Body of pancreas (tissue), 4 donors: ENCODE results near the gene HNRNPK. TPM values are rescaled to one million over a fixed set of nuclear protein-coding genes. Genes with fewer than 3 reads are reported as not detected.

Source experiments
- ATAC-seq: fragments of 150-250 bp; one replicate; pipeline ENCODE4 v1.9.1; 2016
- DNase-seq, 4 donors: peaks; one replicate each; pipeline ENCODE4 v3.0.0-alpha.2; 2019
- H3K27ac ChIP-seq, 4 donors: fragments of 200-600 bp; sonication (generic); 1 replicate in 3 of 4; 2 replicates in 1 of 4; pipeline versions ENCODE4 v1.5.1 to v1.6.1; 2016 to 2019; ENCODE audit warnings: mild to moderate bottlenecking in 1 of 4, mixed read lengths in 1 of 4, moderate library complexity in 1 of 4
- H3K27me3 ChIP-seq, 2 donors: fragments of 200-600 bp; sonication (generic); one replicate each; pipeline ENCODE4 v1.6.0; 2016; ENCODE audit warnings: mild to moderate bottlenecking in 1 of 2
- H3K36me3 ChIP-seq, 2 donors: fragments of 200-600 bp; sonication (generic); replicated peaks in 1 of 2; 2 replicates each; pipeline ENCODE4 v1.5.1; 2016; ENCODE audit warnings: low read depth in 2 of 2; ENCODE audit not compliant: insufficient read depth in 1 of 2
- H3K4me1 ChIP-seq: fragments of 200-600 bp; sonication (generic); one replicate; pipeline ENCODE4 v1.6.0; 2016
- H3K4me3 ChIP-seq, 2 donors: fragments of 200-600 bp; sonication (generic); 1 replicate in 1 of 2; 2 replicates in 1 of 2; pipeline ENCODE4 v1.5.1; 2016 to 2019
- H3K9me3 ChIP-seq, 3 donors: fragments of 200-600 bp; sonication (generic); 1 replicate in 2 of 3; 2 replicates in 1 of 3; pipeline ENCODE4 v1.5.1; 2016
- POLR2A ChIP-seq, 3 donors: fragments of 450-650 bp; IDR thresholded peaks; one replicate each; pipeline ENCODE4 v1.6.1; 2016; ENCODE audit warnings: antibody characterized with exemption in 3 of 3, mild to moderate bottlenecking in 2 of 3
- WGBS, 2 donors: methylation state at CpG; one replicate each; pipeline ENCODE4 v1.1.5; 2017; 5-methylcytosine and 5-hydroxymethylcytosine counted together
- intact Hi-C: fragments of 100-400 bp; cut with DNase I; formaldehyde crosslinking; loops from one replicate; pipeline ENCODE4 v1.15.1; 2023
- total RNA-seq, 2 donors: library from RNA; depleted of rRNA; stranded (reverse); fragments of >200 nt; gene quantifications; one replicate each; pipeline ENCODE4 v1.1.0, GENCODE V29; 2016
- TF ChIP-seq, protein P1 (sequence below), 7 experiments: fragments of 450-650 bp in 4 of 7; fragments of 200-600 bp in 3 of 7; sonication (generic) in 3 of 7; IDR thresholded peaks; one replicate each; pipeline ENCODE4 v1.5.1; 2016 to 2019; ENCODE audit warnings: antibody characterized with exemption in 7 of 7

The HNRNPK gene
- total RNA-seq = 100 to 1,000 TPM; 132 to 223 TPM

- Histone ChIP-seq H3K4me3 (peak within 1 kb of the TSS; percentile 93 to 98), H3K36me3 (peaks cover 0 to 6% of the 10 kb centered on the region in 2 donors), H3K9me3 (no peaks in the 10 kb centered on the region), H3K27me3 (no peaks in the 10 kb centered on the region), H3K27ac (peak within 1 kb of the TSS; percentile 97 to 99 (median 98)), H3K4me1 (peaks cover 32% of the 10 kb centered on the region)
- intact Hi-C loops = no loop called here
- DNase-seq (peak; percentile 99 to 100 (median 99)), ATAC-seq (peak; percentile 92)
- WGBS, 2 donors = 0% methylated on average over 22 to 57 of the region's 57 CpGs
- peak in 1 of 3 donors; percentile 43 for TF ChIP-seq POLR2A (IDR thresholded peaks at IDR 0.05)
- TF ChIP-seq, protein P1, sequence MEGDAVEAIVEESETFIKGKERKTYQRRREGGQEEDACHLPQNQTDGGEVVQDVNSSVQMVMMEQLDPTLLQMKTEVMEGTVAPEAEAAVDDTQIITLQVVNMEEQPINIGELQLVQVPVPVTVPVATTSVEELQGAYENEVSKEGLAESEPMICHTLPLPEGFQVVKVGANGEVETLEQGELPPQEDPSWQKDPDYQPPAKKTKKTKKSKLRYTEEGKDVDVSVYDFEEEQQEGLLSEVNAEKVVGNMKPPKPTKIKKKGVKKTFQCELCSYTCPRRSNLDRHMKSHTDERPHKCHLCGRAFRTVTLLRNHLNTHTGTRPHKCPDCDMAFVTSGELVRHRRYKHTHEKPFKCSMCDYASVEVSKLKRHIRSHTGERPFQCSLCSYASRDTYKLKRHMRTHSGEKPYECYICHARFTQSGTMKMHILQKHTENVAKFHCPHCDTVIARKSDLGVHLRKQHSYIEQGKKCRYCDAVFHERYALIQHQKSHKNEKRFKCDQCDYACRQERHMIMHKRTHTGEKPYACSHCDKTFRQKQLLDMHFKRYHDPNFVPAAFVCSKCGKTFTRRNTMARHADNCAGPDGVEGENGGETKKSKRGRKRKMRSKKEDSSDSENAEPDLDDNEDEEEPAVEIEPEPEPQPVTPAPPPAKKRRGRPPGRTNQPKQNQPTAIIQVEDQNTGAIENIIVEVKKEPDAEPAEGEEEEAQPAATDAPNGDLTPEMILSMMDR (IDR thresholded peaks at IDR 0.05) = no peak
Observed at GRCh38 chr9:83979812-83980394, at the start of gene HNRNPK. HNRNPK (minus strand) TSS chr9:83980215; CDS start chr9:83978252, 1,963 bp downstream.

- no peak for ATAC-seq
- H3K9me3 ChIP-seq = no peaks in the 10 kb centered on the region
- 77 to 89% methylated on average over 4 of the region's 4 CpGs for WGBS, 2 donors
- H3K4me1 ChIP-seq = no peaks in the 10 kb centered on the region
- no peaks in the 10 kb centered on the region for H3K36me3 ChIP-seq
- no peak overlapping the region for H3K4me3 ChIP-seq
- no peaks in the 10 kb centered on the region for H3K27me3 ChIP-seq
- DNase-seq = no peak
- intact Hi-C loops = no loop called here
- H3K27ac ChIP-seq = no peak overlapping the region
- TF ChIP-seq, protein P1 (IDR thresholded peaks at IDR 0.05) = no peak
- TF ChIP-seq POLR2A (IDR thresholded peaks at IDR 0.05) = no peak
Observed at GRCh38 chr9:84027201-84027600, 47.2 kb upstream of the HNRNPK start.

DNA sequence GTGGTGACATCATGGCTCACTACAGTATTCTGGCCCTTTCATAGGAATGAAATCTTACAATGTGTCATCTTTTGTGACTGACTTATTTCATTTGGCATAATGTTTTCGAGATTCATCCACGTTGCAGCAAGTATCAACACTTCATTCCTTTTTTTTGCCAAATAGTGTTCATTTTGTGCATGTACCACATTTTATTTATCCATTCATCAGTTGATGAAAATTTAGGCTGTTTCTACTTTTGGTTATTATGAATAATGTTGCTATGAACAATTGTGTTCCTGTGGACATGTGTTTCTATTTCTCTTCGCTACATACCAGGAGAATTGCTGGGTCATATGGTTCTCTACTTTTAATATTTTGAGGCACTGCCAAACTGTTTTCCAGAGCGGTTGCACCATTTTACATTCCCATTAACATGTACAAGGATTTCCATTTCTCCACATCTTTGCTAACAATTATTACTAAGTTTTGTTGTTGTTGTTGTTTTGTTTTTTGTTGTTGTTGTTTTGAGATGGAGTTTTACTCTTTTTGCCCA is 44.1 kb upstream of the HNRNPK start:
- Histone ChIP-seq H3K4me3 (no peak overlapping the region), H3K4me1 (no peaks in the 10 kb centered on the region), H3K27ac (no peak overlapping the region), H3K27me3 (no peaks in the 10 kb centered on the region), H3K36me3 (no peaks in the 10 kb centered on the region), H3K9me3 (no peaks in the 10 kb centered on the region)
- ATAC-seq = no peak
- no peak for DNase-seq
- TF ChIP-seq POLR2A (IDR thresholded peaks at IDR 0.05) = no peak
- TF ChIP-seq, protein P1 (IDR thresholded peaks at IDR 0.05) = no peak
- intact Hi-C loops = no loop called here
- whole genome bisulfite sequencing, 2 donors = 76 to 81% methylated on average over 4 of the region's 4 CpGs

DNA sequence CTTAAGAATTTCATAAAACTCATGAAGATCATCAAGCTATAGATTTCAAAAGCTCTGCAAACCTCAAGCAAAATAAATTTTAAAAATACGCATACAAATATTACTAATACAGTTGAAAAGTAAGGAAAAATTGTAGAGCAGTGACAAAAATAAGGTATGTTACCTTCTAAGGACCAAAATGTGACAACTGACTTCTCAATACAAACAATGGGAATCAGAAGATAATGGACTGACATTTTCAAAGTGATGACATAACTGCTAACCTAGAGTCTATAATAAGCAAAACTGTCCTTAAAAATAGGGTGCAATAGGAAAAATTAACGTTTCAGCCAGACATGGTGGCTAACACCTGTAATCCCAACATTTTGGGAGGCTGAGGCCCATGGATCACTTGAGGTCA is 27.6 kb upstream of the HNRNPK start:
- H3K4me3 ChIP-seq = no peak overlapping the region
- no peaks in the 10 kb centered on the region for H3K27me3 ChIP-seq
- intact Hi-C loops = no loop called here
- TF ChIP-seq POLR2A (IDR thresholded peaks at IDR 0.05) = no peak
- TF ChIP-seq, protein P1 (IDR thresholded peaks at IDR 0.05) = no peak
- H3K4me1 ChIP-seq = no peaks in the 10 kb centered on the region
- no peak for DNase-seq
- no peaks in the 10 kb centered on the region for H3K36me3 ChIP-seq
- ATAC-seq = no peak
- WGBS, 2 donors = 88 to 93% methylated on average over 2 of the region's 2 CpGs
- H3K9me3 ChIP-seq = no peaks in the 10 kb centered on the region
- no peak overlapping the region for H3K27ac ChIP-seq

GRCh38 chr9:84003246-84003645 is 23.2 kb upstream of the HNRNPK start:
- no peak overlapping the region for H3K4me3 ChIP-seq
- 75 to 86% methylated on average over 3 of the region's 3 CpGs for WGBS, 2 donors
- intact Hi-C loops = no loop called here

More at GRCh38 chr9:84003246-84003645, 23.2 kb upstream of the HNRNPK start:
- Histone ChIP-seq H3K27ac (no peak overlapping the region), H3K27me3 (no peaks in the 10 kb centered on the region), H3K4me1 (peaks cover 13% of the 10 kb centered on the region), H3K9me3 (no peaks in the 10 kb centered on the region), H3K36me3 (no peaks in the 10 kb centered on the region)
- ATAC-seq (no peak), DNase-seq (no peak)
- TF ChIP-seq POLR2A (IDR thresholded peaks at IDR 0.05) = no peak
- TF ChIP-seq, protein P1 (IDR thresholded peaks at IDR 0.05) = no peak
